HepG2 (cell line): Measurements from ENCODE around the gene TRIM2. TPM values are rescaled to one million over a fixed set of nuclear protein-coding genes. Genes with fewer than 3 reads are reported as not detected.

Experiments
- NFATC3 ChIP-seq: sonication (generic); formaldehyde crosslinking; IDR thresholded peaks from 2 replicates; pipeline ENCODE4 v1.5.1; 2020; ENCODE audit warnings: mild to moderate bottlenecking, missing genetic modification reagents
- SOX6 ChIP-seq, 2 experiments: fragments of 450-650 bp in 1 of 2; sonication (generic) in 1 of 2; formaldehyde crosslinking in 1 of 2; IDR thresholded peaks; 2 replicates each; pipeline versions ENCODE4 v1.4.0 to v1.6.1; 2017 to 2020; ENCODE audit warnings: antibody characterized with exemption in 1 of 2, mild to moderate bottlenecking in 1 of 2, missing genetic modification reagents in 1 of 2
- polyA plus RNA-seq, 8 experiments: library from polyadenylated mRNA; depleted of rRNA in 3 of 8; stranded (reverse) in 7 of 8; unstranded in 1 of 8; fragments of >200 nt; fragmentation: Illumina TruSeq in 4 of 8; extraction: Trizol in 4 of 8; gene quantifications; 2 replicates each; pipeline versions ENCODE4 v1.2.1 to v1.2.3, GENCODE V29; 2011 to 2016; ENCODE audit warnings: low read depth in 4 of 8, missing spikeins in 1 of 8, mixed read lengths in 1 of 8; ENCODE audit not compliant: insufficient read depth in 1 of 8
- total RNA-seq, 5 experiments: library from RNA; depleted of rRNA; stranded (reverse); fragments of >200 nt; fragmentation: Illumina TruSeq; extraction: Trizol; gene quantifications; 2 replicates each; pipeline ENCODE4 v1.2.3, GENCODE V29; 2016; ENCODE audit warnings: low read depth in 1 of 5
- TF ChIP-seq, protein P1 (sequence below): sonication (generic); formaldehyde crosslinking; IDR thresholded peaks from 2 replicates; pipeline ENCODE4 v1.5.0; 2020; ENCODE audit warnings: mild to moderate bottlenecking, missing genetic modification reagents, borderline replicate concordance
- TF ChIP-seq, protein P2 (sequence below): sonication (generic); formaldehyde crosslinking; IDR thresholded peaks from one replicate; pipeline ENCODE4 v1.5.1; 2020; ENCODE audit warnings: mild to moderate bottlenecking, missing genetic modification reagents; ENCODE audit errors: not compliant biosample characterization
- TF ChIP-seq, protein P3 (sequence below): sonication (generic); formaldehyde crosslinking; IDR thresholded peaks from 2 replicates; pipeline ENCODE4 v1.5.1; 2020; ENCODE audit warnings: missing genetic modification reagents, mild to moderate bottlenecking, borderline replicate concordance
- TF ChIP-seq, protein P4 (sequence below): sonication (generic); formaldehyde crosslinking; conservative IDR thresholded peaks from 2 replicates; pipeline ENCODE4 v1.4.0; 2020; ENCODE audit warnings: missing genetic modification reagents
- TF ChIP-seq, protein P5 (sequence below): sonication (generic); formaldehyde crosslinking; conservative IDR thresholded peaks from 2 replicates; pipeline ENCODE4 v1.4.0; 2020; ENCODE audit warnings: missing genetic modification reagents

TRIM2 gene
- total and polyA plus RNA-seq, 2 of the 13 experiments (the other 11 are each of a cell fraction or from before 2014, with no cell fraction given), result 2.1 to 4.2 TPM

DNA sequence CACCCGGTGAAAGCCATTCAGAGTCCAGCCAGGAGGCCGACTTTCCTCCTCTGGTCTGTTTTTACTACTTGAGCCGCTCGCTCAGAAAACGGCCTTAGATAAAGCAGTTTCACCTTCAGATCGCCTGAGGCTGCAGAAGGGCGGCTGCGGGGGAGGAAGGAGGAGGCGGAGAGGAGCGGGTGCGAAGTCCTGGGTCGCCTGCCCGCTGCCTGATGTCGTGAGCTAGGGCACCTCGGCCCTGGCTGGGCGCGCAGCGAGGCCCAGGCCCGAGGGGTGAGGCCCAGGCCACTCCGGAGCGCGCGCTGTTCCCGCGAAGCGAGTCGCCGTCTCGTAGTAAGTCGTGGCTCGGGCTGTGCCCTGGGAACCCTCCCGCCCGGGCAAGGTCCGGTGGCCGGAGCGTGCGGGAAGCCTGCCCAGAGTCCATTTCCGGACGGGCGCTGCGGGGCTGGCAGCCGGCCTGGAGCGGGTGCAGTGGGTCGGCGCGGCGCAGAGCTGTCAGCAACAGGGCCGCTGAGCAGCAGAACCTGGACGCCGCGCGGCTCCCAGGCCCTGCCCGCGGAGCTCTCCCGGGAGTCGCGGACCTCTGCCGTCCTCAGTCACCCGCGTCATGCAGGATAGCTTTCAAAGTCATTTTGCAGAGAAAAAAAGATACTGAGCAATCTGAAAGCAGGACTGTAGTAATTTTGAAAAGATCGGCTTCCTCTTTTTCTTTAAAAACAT is 18.6 kb downstream of the TRIM2 start (continued):
- TF ChIP-seq, protein P1, sequence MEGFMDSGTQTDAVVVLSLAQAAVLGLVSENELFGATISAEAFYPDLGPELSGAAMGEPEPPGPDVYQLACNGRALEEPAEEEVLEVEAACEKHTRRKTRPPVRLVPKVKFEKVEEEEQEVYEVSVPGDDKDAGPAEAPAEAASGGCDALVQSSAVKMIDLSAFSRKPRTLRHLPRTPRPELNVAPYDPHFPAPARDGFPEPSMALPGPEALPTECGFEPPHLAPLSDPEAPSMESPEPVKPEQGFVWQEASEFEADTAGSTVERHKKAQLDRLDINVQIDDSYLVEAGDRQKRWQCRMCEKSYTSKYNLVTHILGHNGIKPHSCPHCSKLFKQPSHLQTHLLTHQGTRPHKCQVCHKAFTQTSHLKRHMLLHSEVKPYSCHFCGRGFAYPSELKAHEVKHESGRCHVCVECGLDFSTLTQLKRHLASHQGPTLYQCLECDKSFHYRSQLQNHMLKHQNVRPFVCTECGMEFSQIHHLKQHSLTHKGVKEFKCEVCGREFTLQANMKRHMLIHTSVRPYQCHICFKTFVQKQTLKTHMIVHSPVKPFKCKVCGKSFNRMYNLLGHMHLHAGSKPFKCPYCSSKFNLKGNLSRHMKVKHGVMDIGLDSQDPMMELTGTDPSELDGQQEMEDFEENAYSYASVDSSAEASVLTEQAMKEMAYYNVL (CRISPR knock-in tag), result peak; percentile 89
- TF ChIP-seq, protein P2, sequence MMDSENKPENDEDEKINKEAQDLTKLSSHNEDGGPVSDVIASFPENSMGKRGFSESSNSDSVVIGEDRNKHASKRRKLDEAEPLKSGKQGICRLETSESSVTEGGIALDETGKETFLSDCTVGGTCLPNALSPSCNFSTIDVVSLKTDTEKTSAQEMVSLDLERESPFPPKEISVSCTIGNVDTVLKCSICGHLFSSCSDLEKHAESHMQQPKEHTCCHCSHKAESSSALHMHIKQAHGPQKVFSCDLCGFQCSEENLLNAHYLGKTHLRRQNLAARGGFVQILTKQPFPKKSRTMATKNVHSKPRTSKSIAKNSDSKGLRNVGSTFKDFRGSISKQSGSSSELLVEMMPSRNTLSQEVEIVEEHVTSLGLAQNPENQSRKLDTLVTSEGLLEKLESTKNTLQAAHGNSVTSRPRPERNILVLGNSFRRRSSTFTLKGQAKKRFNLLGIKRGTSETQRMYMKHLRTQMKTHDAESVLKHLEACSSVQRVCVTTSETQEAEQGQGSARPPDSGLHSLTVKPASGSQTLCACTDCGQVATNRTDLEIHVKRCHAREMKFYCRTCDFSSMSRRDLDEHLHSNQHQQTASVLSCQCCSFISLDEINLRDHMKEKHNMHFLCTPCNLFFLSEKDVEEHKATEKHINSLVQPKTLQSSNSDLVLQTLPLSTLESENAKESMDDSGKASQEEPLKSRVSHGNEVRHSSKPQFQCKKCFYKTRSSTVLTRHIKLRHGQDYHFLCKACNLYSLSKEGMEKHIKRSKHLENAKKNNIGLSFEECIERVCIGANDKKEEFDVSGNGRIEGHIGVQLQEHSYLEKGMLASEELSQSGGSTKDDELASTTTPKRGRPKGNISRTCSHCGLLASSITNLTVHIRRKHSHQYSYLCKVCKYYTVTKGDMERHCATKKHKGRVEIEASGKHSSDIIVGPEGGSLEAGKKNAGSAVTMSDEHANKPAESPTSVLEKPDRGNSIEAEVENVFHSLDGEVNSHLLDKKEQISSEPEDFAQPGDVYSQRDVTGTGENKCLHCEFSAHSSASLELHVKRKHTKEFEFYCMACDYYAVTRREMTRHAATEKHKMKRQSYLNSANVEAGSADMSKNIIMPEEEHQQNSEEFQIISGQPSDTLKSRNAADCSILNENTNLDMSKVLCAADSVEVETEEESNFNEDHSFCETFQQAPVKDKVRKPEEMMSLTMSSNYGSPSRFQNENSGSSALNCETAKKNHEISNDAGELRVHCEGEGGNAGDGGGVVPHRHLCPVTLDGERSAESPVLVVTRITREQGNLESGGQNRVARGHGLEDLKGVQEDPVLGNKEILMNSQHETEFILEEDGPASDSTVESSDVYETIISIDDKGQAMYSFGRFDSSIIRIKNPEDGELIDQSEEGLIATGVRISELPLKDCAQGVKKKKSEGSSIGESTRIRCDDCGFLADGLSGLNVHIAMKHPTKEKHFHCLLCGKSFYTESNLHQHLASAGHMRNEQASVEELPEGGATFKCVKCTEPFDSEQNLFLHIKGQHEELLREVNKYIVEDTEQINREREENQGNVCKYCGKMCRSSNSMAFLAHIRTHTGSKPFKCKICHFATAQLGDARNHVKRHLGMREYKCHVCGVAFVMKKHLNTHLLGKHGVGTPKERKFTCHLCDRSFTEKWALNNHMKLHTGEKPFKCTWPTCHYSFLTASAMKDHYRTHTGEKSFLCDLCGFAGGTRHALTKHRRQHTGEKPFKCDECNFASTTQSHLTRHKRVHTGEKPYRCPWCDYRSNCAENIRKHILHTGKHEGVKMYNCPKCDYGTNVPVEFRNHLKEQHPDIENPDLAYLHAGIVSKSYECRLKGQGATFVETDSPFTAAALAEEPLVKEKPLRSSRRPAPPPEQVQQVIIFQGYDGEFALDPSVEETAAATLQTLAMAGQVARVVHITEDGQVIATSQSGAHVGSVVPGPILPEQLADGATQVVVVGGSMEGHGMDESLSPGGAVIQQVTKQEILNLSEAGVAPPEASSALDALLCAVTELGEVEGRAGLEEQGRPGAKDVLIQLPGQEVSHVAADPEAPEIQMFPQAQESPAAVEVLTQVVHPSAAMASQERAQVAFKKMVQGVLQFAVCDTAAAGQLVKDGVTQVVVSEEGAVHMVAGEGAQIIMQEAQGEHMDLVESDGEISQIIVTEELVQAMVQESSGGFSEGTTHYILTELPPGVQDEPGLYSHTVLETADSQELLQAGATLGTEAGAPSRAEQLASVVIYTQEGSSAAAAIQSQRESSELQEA (CRISPR knock-in tag), result peak; percentile 93
- TF ChIP-seq NFATC3 (no peak), SOX6 (IDR thresholded peaks at IDR 0.05) (no peak), SOX6 (CRISPR knock-in tag; IDR thresholded peaks at IDR 0.05) (peak; percentile 61)
- TF ChIP-seq, protein P3, sequence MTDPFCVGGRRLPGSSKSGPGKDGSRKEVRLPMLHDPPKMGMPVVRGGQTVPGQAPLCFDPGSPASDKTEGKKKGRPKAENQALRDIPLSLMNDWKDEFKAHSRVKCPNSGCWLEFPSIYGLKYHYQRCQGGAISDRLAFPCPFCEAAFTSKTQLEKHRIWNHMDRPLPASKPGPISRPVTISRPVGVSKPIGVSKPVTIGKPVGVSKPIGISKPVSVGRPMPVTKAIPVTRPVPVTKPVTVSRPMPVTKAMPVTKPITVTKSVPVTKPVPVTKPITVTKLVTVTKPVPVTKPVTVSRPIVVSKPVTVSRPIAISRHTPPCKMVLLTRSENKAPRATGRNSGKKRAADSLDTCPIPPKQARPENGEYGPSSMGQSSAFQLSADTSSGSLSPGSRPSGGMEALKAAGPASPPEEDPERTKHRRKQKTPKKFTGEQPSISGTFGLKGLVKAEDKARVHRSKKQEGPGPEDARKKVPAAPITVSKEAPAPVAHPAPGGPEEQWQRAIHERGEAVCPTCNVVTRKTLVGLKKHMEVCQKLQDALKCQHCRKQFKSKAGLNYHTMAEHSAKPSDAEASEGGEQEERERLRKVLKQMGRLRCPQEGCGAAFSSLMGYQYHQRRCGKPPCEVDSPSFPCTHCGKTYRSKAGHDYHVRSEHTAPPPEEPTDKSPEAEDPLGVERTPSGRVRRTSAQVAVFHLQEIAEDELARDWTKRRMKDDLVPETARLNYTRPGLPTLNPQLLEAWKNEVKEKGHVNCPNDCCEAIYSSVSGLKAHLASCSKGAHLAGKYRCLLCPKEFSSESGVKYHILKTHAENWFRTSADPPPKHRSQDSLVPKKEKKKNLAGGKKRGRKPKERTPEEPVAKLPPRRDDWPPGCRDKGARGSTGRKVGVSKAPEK (CRISPR knock-in tag), result peak; percentile 25; the same call in 1 of the 2 replicates
- TF ChIP-seq, protein P4, sequence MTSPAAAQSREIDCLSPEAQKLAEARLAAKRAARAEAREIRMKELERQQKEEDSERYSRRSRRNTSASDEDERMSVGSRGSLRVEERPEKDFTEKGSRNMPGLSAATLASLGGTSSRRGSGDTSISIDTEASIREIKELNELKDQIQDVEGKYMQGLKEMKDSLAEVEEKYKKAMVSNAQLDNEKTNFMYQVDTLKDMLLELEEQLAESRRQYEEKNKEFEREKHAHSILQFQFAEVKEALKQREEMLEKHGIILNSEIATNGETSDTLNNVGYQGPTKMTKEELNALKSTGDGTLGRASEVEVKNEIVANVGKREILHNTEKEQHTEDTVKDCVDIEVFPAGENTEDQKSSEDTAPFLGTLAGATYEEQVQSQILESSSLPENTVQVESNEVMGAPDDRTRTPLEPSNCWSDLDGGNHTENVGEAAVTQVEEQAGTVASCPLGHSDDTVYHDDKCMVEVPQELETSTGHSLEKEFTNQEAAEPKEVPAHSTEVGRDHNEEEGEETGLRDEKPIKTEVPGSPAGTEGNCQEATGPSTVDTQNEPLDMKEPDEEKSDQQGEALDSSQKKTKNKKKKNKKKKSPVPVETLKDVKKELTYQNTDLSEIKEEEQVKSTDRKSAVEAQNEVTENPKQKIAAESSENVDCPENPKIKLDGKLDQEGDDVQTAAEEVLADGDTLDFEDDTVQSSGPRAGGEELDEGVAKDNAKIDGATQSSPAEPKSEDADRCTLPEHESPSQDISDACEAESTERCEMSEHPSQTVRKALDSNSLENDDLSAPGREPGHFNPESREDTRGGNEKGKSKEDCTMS (CRISPR knock-in tag), result no peak
- TF ChIP-seq, protein P5, sequence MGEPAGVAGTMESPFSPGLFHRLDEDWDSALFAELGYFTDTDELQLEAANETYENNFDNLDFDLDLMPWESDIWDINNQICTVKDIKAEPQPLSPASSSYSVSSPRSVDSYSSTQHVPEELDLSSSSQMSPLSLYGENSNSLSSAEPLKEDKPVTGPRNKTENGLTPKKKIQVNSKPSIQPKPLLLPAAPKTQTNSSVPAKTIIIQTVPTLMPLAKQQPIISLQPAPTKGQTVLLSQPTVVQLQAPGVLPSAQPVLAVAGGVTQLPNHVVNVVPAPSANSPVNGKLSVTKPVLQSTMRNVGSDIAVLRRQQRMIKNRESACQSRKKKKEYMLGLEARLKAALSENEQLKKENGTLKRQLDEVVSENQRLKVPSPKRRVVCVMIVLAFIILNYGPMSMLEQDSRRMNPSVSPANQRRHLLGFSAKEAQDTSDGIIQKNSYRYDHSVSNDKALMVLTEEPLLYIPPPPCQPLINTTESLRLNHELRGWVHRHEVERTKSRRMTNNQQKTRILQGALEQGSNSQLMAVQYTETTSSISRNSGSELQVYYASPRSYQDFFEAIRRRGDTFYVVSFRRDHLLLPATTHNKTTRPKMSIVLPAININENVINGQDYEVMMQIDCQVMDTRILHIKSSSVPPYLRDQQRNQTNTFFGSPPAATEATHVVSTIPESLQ, result no peak
